Measurements from ENCODE around the gene DDAH2. TPM values are rescaled to one million over a fixed set of nuclear protein-coding genes. Genes with fewer than 3 reads are reported as not detected.

DDAH2 gene
- total RNA-seq, 1 experiment from 2014 or later = 68.2 TPM

GRCh38 chr6:31702405-31702818, 26.7 kb downstream of the DDAH2 start:
- Histone ChIP-seq H3K4me1 (ENCODE audit: insufficient read depth, low read length, poor library complexity, severe bottlenecking) (peaks cover 7% of the 10 kb centered on the region), H3K9me3 (ENCODE audit: low read depth, low read length, poor library complexity, severe bottlenecking) (no peaks in the 10 kb centered on the region), H3K27me3 (replicated peaks; ENCODE audit: insufficient read depth, low read depth, low read length, poor library complexity) (no peaks in the 10 kb centered on the region), H3K27ac (ENCODE audit: low read depth, low read length, poor library complexity, severe bottlenecking) (peak overlapping the region; percentile 97), H3K4me3 (ENCODE audit: low read depth, low read length, poor library complexity, severe bottlenecking) (peak overlapping the region; percentile 71), H3K36me3 (ENCODE audit: insufficient read depth, low read length, poor library complexity, severe bottlenecking) (no peaks in the 10 kb centered on the region)
- POLR2A ChIA-PET (ENCODE audit: low non-redundant PET) = interaction anchor here (0.9 kb wide), 1 partner anchor 1092 kb away, joined by 3 read pairs; no protein-coding TSS in a partner anchor
- intact Hi-C loops (cut with micrococcal nuclease; ENCODE audit: unreplicated experiment) = no loop called here
- BruUV-seq (replicated peaks) = no TSS peak
- TF ChIP-seq CTCF (conservative IDR thresholded peaks at IDR 0.05; ENCODE audit: low read depth, low read length) = no peak
- no peak for TF ChIP-seq EZH2 (IDR thresholded peaks at IDR 0.05; ENCODE audit: borderline replicate concordance, low read depth, low read length, poor library complexity, severe bottlenecking)
- CTCF ChIA-PET = no interaction called here
- DNase-seq (ENCODE audit: low spot score) = no peak

DNA sequence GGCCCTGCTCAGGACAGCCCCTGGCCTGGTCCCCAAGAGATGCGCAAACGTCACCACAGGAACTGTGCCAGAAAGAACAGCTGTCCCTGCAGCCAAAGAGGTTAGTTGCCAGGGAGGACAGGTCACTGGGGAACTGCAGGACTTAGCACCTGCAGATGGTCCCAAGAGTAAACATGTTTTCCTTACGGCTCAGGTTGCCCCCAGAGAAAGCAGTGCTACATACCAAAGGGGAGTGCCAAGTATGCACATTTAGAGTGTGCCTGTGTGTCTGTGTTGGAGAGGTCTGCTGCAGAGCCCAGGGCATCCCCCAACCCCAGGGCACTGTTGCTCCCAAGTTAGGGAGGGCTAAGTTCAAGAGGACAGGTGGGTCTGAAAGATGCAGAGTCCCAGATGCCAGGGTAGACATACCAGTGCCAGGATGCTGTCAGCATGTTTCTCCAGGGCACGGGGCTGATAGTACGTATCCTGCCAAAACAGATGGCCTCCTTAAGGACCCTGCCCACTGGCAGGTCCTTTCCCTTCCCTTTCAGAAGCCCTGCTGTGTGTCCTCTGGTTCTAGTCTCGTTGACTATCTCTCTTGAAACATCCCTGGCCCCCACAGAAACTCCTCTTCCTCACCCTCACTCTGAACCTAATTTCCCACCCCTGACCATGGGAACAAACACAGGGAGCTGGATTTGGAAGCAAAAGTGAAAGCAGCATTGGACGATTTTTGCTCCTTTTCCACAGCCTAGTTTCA, 27.3 kb downstream of the DDAH2 start:
- Histone ChIP-seq H3K9me3 (ENCODE audit: low read depth, low read length, poor library complexity, severe bottlenecking) (no peaks in the 10 kb centered on the region), H3K36me3 (ENCODE audit: insufficient read depth, low read length, poor library complexity, severe bottlenecking) (peaks cover 4% of the 10 kb centered on the region), H3K27ac (ENCODE audit: low read depth, low read length, poor library complexity, severe bottlenecking) (peak overlapping the region; percentile 97), H3K27me3 (replicated peaks; ENCODE audit: insufficient read depth, low read depth, low read length, poor library complexity) (no peaks in the 10 kb centered on the region), H3K4me3 (ENCODE audit: low read depth, low read length, poor library complexity, severe bottlenecking) (peak overlapping the region; percentile 71), H3K4me1 (ENCODE audit: insufficient read depth, low read length, poor library complexity, severe bottlenecking) (peaks cover 7% of the 10 kb centered on the region)
- intact Hi-C loops (cut with micrococcal nuclease; ENCODE audit: unreplicated experiment) = no loop called here
- CTCF ChIA-PET = no interaction called here
- TF ChIP-seq EZH2 (IDR thresholded peaks at IDR 0.05; ENCODE audit: borderline replicate concordance, low read depth, low read length, poor library complexity, severe bottlenecking) (no peak), CTCF (conservative IDR thresholded peaks at IDR 0.05; ENCODE audit: low read depth, low read length) (no peak)
- TSS peak; percentile 57 for BruUV-seq (replicated peaks)
- POLR2A ChIA-PET (ENCODE audit: low non-redundant PET) = interaction anchor here (0.9 kb wide), 1 partner anchor 1093 kb away, joined by 3 read pairs; no protein-coding TSS in a partner anchor
- no peak for DNase-seq (ENCODE audit: low spot score)

- H3K36me3 ChIP-seq (ENCODE audit: insufficient read depth, low read length, poor library complexity, severe bottlenecking) = peaks cover 10% of the 10 kb centered on the region
- no peak for TF ChIP-seq CTCF (conservative IDR thresholded peaks at IDR 0.05; ENCODE audit: low read depth, low read length)
- TF ChIP-seq EZH2 (IDR thresholded peaks at IDR 0.05; ENCODE audit: borderline replicate concordance, low read depth, low read length, poor library complexity, severe bottlenecking) = no peak
- H3K9me3 ChIP-seq (ENCODE audit: low read depth, low read length, poor library complexity, severe bottlenecking) = no peaks in the 10 kb centered on the region
- H3K27ac ChIP-seq (ENCODE audit: low read depth, low read length, poor library complexity, severe bottlenecking) = no peak overlapping the region
- intact Hi-C loops (cut with micrococcal nuclease; ENCODE audit: unreplicated experiment) = no loop called here
- H3K27me3 ChIP-seq (replicated peaks; ENCODE audit: insufficient read depth, low read depth, low read length, poor library complexity) = no peaks in the 10 kb centered on the region
- BruUV-seq (replicated peaks) = no TSS peak
- no peak overlapping the region for H3K4me3 ChIP-seq (ENCODE audit: low read depth, low read length, poor library complexity, severe bottlenecking)
- H3K4me1 ChIP-seq (ENCODE audit: insufficient read depth, low read length, poor library complexity, severe bottlenecking) = peaks cover 7% of the 10 kb centered on the region
- ChIA-PET CTCF (no interaction called here), POLR2A (ENCODE audit: low non-redundant PET) (no interaction called here)
- DNase-seq (ENCODE audit: low spot score) = no peak
Measured at GRCh38 chr6:31700740-31701401, 28.2 kb downstream of the DDAH2 start.

Data from A673 (cell line).